Mesothelial cell of epicardium (in vitro differentiated cells): ENCODE results near the gene PLEKHA4. TPM values are rescaled to one million over a fixed set of nuclear protein-coding genes. Genes with fewer than 3 reads are reported as not detected.
"Not testable (repeated sequence)": the region's sequence is repeated elsewhere in the genome, so short reads cannot be mapped to it uniquely, and the experiment has no call there.

Source experiments
- DNase-seq, 2 experiments: peaks; one replicate each; pipeline ENCODE4 v3.0.0; 2021; ENCODE audit warnings: low spot score in 2 of 2; ENCODE audit not compliant: unreplicated experiment in 2 of 2
- H3K27ac Mint-ChIP-seq: 2 replicates; pipeline ENCODE4 v1.8.0; 2021; ENCODE audit warnings: mixed read lengths
- H3K27me3 Mint-ChIP-seq: 2 replicates; pipeline ENCODE4 v1.8.0; 2021; ENCODE audit warnings: low read depth, mixed read lengths
- H3K36me3 Mint-ChIP-seq: 2 replicates; pipeline ENCODE4 v1.8.0; 2021; ENCODE audit warnings: mixed read lengths
- H3K4me1 Mint-ChIP-seq: 2 replicates; pipeline ENCODE4 v1.8.0; 2021; ENCODE audit warnings: mixed read lengths
- H3K4me3 Mint-ChIP-seq: 2 replicates; pipeline ENCODE4 v1.8.0; 2021; ENCODE audit warnings: mild to moderate bottlenecking, moderate library complexity, mixed read lengths
- H3K9me3 Mint-ChIP-seq: 2 replicates; pipeline ENCODE4 v1.8.0; 2021; ENCODE audit warnings: mixed read lengths
- total RNA-seq: library from RNA; stranded (reverse); gene quantifications from 3 replicates; pipeline ENCODE4 v1.2.1, GENCODE V29; 2021
- TF ChIP-seq, protein P1 (sequence below): fragments of 200-600 bp; sonication (generic); IDR thresholded peaks from one replicate; pipeline ENCODE4 v1.5.0; 2021; ENCODE audit warnings: antibody characterized with exemption; ENCODE audit not compliant: unreplicated experiment

PLEKHA4 gene
- total RNA-seq, 1 donor from 2014 or later: 26.9 TPM

DNA sequence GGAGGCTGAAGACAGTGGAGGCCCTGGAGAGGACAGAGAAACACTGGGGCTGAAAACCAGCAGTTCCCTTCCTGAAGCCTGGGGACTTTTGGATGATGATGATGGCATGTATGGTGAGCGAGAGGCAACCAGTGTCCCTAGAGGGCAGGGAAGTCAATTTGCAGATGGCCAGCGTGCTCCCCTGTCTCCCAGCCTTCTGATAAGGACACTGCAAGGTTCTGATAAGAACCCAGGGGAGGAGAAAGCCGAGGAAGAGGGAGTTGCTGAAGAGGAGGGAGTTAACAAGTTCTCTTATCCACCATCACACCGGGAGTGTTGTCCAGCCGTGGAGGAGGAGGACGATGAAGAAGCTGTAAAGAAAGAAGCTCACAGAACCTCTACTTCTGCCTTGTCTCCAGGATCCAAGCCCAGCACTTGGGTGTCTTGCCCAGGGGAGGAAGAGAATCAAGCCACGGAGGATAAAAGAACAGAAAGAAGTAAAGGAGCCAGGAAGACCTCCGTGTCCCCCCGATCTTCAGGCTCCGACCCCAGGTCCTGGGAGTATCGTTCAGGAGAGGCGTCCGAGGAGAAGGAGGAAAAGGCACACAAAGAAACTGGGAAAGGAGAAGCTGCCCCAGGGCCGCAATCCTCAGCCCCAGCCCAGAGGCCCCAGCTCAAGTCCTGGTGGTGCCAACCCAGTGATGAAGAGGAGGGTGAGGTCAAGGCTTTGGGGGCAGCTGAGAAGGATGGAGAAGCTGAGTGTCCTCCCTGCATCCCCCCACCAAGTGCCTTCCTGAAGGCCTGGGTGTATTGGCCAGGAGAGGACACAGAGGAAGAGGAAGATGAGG is 5.3 kb upstream of the PLEKHA4 start:
- no peaks in the 10 kb centered on the region for H3K9me3 Mint-ChIP-seq
- TF ChIP-seq, protein P1, sequence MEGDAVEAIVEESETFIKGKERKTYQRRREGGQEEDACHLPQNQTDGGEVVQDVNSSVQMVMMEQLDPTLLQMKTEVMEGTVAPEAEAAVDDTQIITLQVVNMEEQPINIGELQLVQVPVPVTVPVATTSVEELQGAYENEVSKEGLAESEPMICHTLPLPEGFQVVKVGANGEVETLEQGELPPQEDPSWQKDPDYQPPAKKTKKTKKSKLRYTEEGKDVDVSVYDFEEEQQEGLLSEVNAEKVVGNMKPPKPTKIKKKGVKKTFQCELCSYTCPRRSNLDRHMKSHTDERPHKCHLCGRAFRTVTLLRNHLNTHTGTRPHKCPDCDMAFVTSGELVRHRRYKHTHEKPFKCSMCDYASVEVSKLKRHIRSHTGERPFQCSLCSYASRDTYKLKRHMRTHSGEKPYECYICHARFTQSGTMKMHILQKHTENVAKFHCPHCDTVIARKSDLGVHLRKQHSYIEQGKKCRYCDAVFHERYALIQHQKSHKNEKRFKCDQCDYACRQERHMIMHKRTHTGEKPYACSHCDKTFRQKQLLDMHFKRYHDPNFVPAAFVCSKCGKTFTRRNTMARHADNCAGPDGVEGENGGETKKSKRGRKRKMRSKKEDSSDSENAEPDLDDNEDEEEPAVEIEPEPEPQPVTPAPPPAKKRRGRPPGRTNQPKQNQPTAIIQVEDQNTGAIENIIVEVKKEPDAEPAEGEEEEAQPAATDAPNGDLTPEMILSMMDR: no peak
- peaks cover 33% of the 10 kb centered on the region for H3K36me3 Mint-ChIP-seq
- peaks cover 41% of the 10 kb centered on the region for H3K4me1 Mint-ChIP-seq
- H3K27me3 Mint-ChIP-seq: no peaks in the 10 kb centered on the region
- no peak for DNase-seq
- H3K27ac Mint-ChIP-seq: peak overlapping the region; percentile 100
- H3K4me3 Mint-ChIP-seq: peak overlapping the region; percentile 98

DNA sequence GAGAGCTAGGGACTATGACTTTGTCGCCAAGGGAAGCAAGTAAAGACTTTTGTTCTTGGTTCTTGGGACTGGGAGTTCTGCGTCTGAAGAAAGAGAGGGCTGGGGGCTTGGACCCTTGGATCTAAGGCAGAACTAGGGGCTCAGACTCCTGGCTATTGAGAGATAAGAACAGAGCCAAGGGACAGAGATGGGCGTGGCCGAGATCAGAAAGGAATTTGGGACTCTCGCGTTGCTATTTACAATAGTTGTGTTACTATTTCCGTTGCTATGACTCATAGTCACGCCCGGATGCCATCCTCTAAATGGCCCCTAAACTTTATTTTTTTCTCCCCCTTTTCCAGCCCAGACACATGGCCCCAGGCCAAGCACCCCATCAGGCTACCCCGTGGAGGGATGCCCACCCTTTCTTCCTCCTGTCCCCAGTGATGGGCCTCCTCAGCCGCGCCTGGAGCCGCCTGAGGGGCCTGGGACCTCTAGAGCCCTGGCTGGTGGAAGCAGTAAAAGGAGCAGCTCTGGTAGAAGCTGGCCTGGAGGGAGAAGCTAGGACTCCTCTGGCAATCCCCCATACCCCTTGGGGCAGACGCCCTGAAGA is 4.6 kb upstream of the PLEKHA4 start:
- no peaks in the 10 kb centered on the region for H3K27me3 Mint-ChIP-seq
- no peaks in the 10 kb centered on the region for H3K9me3 Mint-ChIP-seq
- DNase-seq: peak; percentile 49 to 74
- TF ChIP-seq, protein P1: no peak
- peak overlapping the region; percentile 100 for H3K27ac Mint-ChIP-seq
- peaks cover 47% of the 10 kb centered on the region for H3K4me1 Mint-ChIP-seq
- H3K36me3 Mint-ChIP-seq: peaks cover 29% of the 10 kb centered on the region
- H3K4me3 Mint-ChIP-seq: peak overlapping the region; percentile 98

DNA sequence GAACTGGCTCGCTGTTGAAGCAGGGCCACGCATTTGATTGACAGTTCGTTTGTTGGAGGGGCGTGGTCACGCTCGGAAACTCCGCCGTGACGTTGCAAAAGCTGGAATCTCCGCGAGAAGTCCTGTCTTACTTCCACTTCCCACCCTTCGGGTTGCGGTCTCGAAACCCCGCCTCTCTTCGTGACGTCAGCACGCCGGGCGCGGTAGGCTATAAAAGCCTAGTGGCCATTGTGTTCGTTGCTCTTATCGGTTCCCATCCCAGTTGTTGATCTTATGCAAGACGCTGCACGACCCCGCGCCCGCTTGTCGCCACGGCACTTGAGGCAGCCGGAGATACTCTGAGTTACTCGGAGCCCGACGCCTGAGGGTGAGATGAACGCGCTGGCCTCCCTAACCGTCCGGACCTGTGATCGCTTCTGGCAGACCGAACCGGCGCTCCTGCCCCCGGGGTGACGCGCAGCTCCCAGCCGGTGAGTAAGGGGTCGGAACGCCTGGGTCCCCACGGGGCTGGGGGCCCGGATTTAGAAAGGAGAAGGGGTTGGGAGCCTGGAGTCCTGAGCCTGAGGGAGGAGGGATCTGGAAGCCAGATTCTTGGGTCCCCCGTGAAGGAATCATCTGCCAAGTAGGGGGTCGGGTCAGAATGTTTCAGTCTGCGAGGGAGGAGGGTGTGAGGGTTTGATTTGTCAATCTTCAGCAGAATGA is 3.9 kb upstream of the PLEKHA4 start, which contains the start of gene PPP1R15A:
Gene PPP1R15A, plus strand, starts transcription at position 240 of the 702 bp plus-strand sequence. CDS start 813 bp downstream, outside the sequence.
- peak within 1 kb of the TSS; percentile 98 for H3K4me3 Mint-ChIP-seq
- peaks cover 51% of the 10 kb centered on the region for H3K4me1 Mint-ChIP-seq
- peaks cover 27% of the 10 kb centered on the region for H3K36me3 Mint-ChIP-seq
- H3K27me3 Mint-ChIP-seq: no peaks in the 10 kb centered on the region
- TF ChIP-seq, protein P1: no peak
- peak within 1 kb of the TSS; percentile 100 for H3K27ac Mint-ChIP-seq
- peak; percentile 96 to 100 for DNase-seq
- no peaks in the 10 kb centered on the region for H3K9me3 Mint-ChIP-seq

DNA sequence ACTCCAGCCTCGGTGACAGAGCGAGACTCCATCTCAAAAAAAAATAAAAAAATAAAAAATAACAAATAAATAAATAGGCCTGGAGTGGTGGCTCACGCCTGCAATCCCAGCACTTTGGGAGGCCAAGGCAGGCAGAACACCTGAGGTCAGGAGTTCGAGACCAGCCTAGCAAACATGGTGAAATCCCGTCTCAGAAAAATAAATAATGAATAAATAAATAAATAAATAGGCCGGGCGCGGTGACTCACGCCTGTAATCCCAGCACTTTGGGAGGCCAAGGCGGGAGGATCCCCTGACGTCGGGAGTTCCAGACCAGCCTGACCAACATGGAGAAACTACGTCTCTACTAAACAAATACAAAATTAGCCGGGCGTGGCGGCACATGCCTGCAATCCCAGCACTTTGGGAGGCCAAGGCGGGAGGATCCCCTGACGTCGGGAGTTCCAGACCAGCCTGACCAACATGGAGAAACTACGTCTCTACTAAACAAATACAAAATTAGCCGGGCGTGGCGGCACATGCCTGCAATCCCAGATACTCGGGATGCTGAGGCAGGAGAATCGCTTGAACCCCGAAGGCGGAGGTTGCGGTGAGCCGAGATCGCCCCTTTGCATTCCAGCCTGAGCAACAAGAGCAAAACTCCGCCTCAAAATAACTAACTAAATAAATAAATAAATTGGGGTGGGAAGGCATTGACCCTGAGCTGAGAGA is 3.2 kb upstream of the PLEKHA4 start:
- H3K4me1 Mint-ChIP-seq: peaks cover 58% of the 10 kb centered on the region

DNA sequence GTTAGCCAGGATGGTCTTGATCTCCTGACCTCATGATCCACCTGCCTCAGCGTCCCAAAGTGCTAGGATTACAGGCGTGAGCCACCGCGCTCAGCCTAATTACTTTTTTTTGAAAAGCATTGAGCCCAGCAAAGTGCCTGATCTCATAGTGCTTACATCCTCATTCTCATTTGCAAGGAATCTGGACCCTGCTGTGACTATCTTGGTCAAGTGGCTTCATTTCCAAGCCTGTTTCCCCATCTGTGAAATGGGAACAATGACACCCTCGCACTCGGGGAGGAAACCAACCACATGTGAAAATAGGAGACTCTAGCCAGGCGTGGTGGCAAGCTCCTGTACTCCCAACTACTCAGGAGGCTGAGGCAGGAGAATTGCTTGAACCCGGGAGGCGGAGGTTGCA is 1.6 kb upstream of the PLEKHA4 start:
- Mint-ChIP-seq H3K9me3 (no peaks in the 10 kb centered on the region), H3K4me1 (peaks cover 46% of the 10 kb centered on the region), H3K36me3 (peaks cover 18% of the 10 kb centered on the region), H3K4me3 (no peak overlapping the region), H3K27me3 (no peaks in the 10 kb centered on the region), H3K27ac (no peak overlapping the region)
- TF ChIP-seq, protein P1: no peak
- no peak for DNase-seq

More for the DNA sequence above, 3.2 kb upstream of the PLEKHA4 start:
- H3K36me3 Mint-ChIP-seq: peaks cover 27% of the 10 kb centered on the region
- peak overlapping the region; percentile 100 for H3K27ac Mint-ChIP-seq
- not testable (repeated sequence) for H3K27me3 Mint-ChIP-seq, DNase-seq, H3K9me3 Mint-ChIP-seq
- H3K4me3 Mint-ChIP-seq: peak overlapping the region; percentile 98
